SIG-M5 treated with dmso at 0.1 percent for 504 hours (cell line): ENCODE measurements around the gene PLEKHG4B.
"Not testable (repeated sequence)": the region's sequence is repeated elsewhere in the genome, so short reads cannot be mapped to it uniquely, and the experiment has no call there.

Experiments
- DNase-seq: peaks from one replicate; lab custom pipeline; 2025; ENCODE audit not compliant: unreplicated experiment; lab: John Stamatoyannopoulos, UW

Gene PLEKHG4B

GRCh38 chr5:186091-187041 is 94.4 kb downstream of the PLEKHG4B start:
- DNase-seq: no peak

GRCh38 chr5:187042-187431 is 95.1 kb downstream of the PLEKHG4B start:
- DNase-seq: no peak

- DNase-seq: no peak
Observed at GRCh38 chr5:187617-188451, 95.9 kb downstream of the PLEKHG4B start.

GRCh38 chr5:188488-189481 is 96.8 kb downstream of the PLEKHG4B start:
- DNase-seq: peak; percentile 71

DNA sequence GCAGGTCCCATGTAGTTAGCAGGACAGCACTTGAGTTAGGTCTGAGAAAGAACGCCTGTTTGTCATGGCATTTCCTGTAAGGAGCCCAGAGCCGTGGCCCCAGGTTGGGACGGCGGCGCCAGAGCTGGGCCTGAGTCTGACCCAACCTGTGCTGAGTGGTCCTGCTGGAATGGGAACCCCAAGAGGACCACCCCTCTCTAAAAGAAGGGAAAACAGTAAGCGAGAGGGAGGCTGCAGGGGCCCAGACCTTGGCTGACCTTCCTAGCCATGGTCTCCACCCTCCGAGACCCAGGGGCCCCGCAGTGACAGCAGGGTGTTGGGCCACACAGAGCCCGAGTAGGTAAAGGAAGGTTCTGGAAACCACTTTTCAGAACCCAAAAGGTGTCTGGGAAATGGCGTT is 97.5 kb downstream of the PLEKHG4B start:
- DNase-seq: no peak

- no peak for DNase-seq
Observed at GRCh38 chr5:189976-190365, 98.0 kb downstream of the PLEKHG4B start.

DNA sequence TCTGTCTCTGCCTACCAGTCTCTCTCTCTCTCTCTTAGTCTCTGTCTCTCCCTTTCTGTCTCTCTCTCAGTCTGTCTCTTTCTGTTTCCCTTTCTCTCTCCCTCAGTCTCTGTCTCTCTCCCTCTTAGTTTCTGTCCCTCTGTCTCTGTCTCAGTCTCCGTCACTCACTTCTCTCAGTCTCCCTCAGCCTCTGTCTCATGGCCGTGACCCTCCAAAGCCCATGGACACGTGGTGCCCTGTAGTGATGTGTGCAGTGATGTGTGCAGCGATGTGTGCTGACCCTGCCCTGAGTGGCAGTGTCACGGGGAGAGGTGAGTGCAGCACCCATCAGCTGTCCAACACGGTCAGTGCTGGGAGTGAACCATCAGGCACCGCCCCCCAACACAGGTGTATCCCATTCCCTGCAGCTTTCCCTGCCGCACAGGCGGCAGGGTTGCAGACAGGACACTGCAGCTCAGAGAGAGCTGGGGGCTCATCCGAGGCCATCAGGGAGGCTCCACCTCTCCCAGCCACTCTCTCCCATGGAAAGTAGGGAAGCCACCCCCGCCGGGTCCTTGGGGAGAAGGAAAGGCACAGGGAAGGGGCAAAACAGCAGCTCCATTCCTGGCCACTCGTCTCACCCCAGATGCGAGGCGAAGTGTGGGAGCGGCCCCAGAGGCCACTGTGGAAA is 98.5 kb downstream of the PLEKHG4B start:
- no peak for DNase-seq

DNA sequence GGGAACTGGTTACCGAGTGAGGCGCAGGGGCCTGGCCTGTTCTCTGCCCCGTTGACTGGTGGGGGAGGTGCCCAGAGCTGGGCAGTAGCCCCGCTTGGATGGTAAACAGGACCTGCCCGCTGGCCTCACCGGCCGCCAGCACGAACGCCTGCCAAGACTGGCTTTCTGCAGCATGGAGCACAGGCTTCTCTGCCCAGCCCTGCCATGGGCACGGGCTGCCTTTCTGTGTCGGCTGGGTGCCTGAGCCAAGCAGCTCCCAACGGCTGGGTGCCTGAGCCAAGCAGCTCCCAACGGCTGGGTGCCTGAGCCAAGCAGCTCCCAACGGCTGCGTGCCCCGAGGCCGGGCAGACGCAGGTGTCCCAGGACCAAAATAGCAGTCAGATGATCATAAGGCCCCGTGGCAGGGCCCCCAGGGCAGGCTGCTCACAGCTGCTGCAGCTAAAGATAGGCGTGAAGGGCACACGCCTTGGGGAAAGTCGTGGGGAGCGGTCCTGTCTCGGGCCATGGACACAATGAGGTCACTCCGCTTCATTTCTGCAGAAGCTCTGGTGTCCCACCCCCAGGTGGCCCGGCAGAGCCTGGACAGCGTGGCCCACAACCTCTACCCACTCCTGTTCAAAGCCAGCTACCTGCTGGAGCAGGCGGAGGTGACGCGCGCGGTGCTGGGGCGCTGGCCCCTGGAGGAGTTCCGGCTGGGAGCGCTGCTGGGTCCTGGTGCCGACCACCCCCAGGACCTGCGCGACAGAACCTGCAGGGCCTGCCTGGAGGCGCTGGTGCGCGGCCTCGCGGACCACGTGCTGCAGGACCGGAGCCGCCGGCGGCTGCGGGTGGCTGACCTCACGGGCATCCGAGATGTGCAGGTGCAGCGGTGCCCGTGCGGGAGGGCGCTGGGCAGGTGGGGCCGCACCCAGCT is 99.3 kb downstream of the PLEKHG4B start, which contains the start of gene LRRC14B:
TSS of gene LRRC14B (plus strand) at position 460 of the 913 bp plus-strand sequence. CDS start at position 504, 44 bp downstream.
- no peak for DNase-seq

- no peak for DNase-seq
Observed at GRCh38 chr5:191949-192690, 100.2 kb downstream of the PLEKHG4B start.

DNA sequence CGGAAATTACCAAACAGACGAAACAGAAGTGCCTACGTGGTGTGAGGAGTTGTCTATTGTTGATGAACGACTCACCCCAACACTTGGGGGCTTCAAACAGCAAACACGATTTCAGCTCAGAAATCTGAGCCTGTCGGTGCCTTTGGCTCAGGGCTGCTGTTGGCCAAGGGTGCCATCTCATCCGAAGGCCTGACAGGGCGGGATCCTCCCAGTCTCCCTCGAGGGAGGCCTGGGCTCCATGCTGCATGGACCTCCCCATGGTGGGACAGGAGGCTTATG is 100.7 kb downstream of the PLEKHG4B start:
- no peak for DNase-seq

DNA sequence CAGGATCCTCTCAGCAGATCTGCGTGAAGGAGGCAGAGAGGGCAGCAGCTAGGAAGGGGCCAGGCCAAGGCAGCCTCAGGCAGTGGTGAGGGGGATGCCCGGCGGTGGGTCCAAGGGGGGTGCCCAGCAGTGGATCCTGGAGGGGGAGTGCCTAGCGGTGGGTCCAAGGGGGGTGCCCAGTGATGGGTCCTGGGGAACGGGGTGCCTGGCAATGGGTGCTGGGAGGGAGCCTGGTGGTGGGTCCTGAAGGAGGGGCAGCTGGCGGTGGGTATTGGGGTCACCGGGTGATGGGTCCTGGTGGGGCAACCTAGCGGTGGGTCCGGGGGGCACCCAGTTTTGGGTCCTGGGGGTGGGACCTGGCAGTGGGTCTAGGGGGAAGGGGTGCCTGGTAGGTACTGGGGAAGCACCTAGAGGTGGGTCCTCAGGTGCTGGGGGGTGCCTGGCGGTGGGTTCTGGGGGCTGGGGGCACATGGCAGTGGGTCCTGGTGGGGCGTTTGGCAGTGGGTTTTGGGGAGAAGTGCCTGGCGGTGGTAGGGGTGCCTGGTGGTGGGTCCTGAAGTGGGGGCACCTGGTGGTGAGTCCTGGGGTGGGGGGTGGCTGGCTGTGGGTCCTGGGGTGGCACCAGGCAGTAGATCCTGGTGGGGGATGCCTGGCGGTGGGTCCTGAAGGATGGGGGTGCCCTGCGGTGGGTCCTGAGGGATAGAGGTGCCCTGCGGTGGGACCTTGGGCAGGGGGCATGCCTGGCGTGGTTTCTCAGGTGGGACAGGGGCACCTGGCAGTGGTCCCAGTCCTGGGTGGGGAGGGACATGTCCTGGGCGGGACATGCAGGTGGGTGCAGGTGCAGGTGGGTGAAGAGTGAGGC is 101.2 kb downstream of the PLEKHG4B start:
- no peak for DNase-seq

GRCh38 chr5:194102-194501 is 102.1 kb downstream of the PLEKHG4B start:
- no peak for DNase-seq

- no peak for DNase-seq
Observed at GRCh38 chr5:194603-195209, 102.7 kb downstream of the PLEKHG4B start.

- DNase-seq: no peak
Observed at GRCh38 chr5:195401-196160, 103.6 kb downstream of the PLEKHG4B start.

DNA sequence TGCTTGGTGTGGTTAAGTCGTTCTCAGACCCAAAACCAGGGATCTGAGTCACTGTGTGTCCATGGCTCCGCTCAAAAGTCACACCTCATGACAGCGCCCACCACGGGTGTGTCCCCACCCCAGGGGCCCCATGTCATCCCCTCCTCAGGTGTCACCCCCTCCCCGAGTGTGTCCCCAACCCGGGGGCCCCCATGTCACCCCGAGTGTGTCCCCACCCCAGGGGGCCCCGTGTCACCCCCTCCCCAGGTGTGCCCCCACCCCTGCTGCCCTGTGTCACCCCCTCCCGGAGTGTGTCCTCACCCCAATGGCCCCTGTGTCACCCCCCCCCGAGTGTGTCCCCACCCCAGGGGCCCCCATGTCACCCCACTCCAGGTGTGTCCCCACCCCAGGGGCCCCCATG is 104.4 kb downstream of the PLEKHG4B start:
- DNase-seq: no peak

GRCh38 chr5:197031-197430 is 105.1 kb downstream of the PLEKHG4B start:
- not testable (repeated sequence) for DNase-seq
